ENCODE results near the gene RFX3.

The RFX3 gene

DNA sequence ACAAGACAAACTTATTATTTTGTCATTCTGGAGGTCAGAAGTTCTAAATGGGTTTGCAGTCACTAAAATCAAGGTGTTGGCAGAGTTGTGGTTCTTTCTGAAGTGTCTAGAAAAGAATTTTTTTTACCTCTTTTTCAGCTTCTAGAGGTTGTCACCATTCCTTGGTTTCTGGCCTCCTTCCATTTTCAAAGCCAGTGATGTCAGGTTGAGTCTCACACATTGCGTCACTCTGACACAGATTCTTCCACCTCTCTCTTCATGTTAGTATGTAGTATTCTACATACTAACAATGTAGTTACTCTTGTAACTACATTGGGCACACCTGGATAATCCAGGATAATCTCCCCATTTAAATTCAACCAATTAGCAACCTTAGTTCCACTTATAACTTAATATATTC, 290.3 kb downstream of the RFX3 start:
- no peaks in the 10 kb centered on the region for H3K27me3 ChIP-seq
- no peaks in the 10 kb centered on the region for H3K4me1 ChIP-seq
- DNase-seq = no peak
- TF ChIP-seq, protein P1, sequence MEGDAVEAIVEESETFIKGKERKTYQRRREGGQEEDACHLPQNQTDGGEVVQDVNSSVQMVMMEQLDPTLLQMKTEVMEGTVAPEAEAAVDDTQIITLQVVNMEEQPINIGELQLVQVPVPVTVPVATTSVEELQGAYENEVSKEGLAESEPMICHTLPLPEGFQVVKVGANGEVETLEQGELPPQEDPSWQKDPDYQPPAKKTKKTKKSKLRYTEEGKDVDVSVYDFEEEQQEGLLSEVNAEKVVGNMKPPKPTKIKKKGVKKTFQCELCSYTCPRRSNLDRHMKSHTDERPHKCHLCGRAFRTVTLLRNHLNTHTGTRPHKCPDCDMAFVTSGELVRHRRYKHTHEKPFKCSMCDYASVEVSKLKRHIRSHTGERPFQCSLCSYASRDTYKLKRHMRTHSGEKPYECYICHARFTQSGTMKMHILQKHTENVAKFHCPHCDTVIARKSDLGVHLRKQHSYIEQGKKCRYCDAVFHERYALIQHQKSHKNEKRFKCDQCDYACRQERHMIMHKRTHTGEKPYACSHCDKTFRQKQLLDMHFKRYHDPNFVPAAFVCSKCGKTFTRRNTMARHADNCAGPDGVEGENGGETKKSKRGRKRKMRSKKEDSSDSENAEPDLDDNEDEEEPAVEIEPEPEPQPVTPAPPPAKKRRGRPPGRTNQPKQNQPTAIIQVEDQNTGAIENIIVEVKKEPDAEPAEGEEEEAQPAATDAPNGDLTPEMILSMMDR (IDR thresholded peaks at IDR 0.05) = no peak
- peaks cover 0 to 13% (median 0%) of the 10 kb centered on the region in 3 donors for H3K36me3 ChIP-seq
- intact Hi-C loops (cut with DNase I; ENCODE audit: low total_unique reads) = no loop called here
- H3K27ac ChIP-seq = no peak overlapping the region
- H3K4me3 ChIP-seq = no peak overlapping the region
- no peaks in the 10 kb centered on the region for H3K9me3 ChIP-seq

DNA sequence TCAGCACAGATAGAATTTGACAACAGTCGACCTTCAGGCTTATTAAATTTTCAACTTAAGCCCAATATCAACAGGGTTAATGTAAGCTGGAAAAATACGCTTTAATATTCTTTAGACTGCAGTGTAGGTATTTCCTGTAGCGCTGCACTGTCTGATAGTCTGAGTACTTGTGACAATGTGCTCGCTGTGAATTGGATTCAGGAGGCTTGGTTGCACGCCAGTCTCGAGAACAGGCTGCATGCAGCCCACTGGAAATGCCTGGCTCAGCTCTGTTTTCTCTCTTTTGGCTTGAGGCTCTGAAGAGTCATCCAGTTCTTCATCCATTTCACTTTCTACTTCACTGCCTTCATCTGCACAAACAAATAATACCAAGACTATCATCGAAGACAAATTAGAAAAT, 300.9 kb downstream of the RFX3 start:
- intact Hi-C loops (cut with DNase I; ENCODE audit: low total_unique reads) = no loop called here
- Histone ChIP-seq H3K9me3 (no peaks in the 10 kb centered on the region), H3K27me3 (no peaks in the 10 kb centered on the region), H3K36me3 (peaks cover 0 to 3% (median 0%) of the 10 kb centered on the region in 3 donors), H3K4me1 (no peaks in the 10 kb centered on the region), H3K4me3 (no peak overlapping the region), H3K27ac (no peak overlapping the region)
- TF ChIP-seq, protein P1 (IDR thresholded peaks at IDR 0.05) = no peak
- no peak for DNase-seq

DNA sequence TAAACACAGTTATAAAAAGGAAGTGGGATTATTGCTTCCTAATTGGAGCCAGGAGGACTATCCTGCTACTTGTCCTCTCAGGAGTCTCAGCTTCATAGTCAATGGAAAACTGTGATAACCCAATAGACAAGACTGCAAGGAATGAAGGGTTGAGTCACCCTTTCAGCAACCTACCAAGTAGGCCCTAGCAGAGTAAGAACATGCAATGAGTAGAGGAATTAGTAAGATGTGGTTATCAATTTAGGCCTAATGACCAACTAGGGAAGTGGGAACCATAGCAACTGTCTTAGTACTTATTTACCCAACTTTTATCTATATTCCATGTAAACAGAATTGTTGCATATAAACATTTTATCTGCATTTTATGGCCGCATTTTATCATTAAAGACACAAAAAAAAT, 310.1 kb downstream of the RFX3 start:
- no peak for DNase-seq
- no peak overlapping the region for H3K27ac ChIP-seq
- no peaks in the 10 kb centered on the region for H3K27me3 ChIP-seq
- no peaks in the 10 kb centered on the region for H3K4me1 ChIP-seq
- intact Hi-C loops (cut with DNase I; ENCODE audit: low total_unique reads) = no loop called here
- peaks cover 0 to 3% (median 0%) of the 10 kb centered on the region in 3 donors for H3K9me3 ChIP-seq
- TF ChIP-seq, protein P1 (IDR thresholded peaks at IDR 0.05) = no peak
- no peaks in the 10 kb centered on the region for H3K36me3 ChIP-seq
- no peak overlapping the region for H3K4me3 ChIP-seq

DNA sequence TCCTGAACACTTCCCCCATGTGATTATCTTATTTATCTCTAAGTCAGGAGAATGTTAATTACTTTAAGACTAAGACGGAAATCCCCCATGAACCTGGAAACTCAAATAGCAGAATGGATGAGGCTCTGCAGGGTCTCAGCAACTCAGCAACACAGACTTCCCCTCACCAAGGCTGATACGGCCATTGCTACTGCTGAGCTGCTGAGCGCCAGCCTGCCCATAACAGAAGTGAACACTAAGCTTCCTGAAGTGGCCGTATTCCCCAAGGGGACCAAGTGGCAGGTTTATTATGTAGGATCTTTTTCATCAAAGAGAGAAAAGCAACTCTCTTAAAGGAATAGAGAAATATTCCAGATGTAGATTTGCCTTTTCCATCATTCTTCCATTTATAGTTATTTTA, 311.1 kb downstream of the RFX3 start:
- TF ChIP-seq, protein P1 (IDR thresholded peaks at IDR 0.05) = no peak
- Histone ChIP-seq H3K36me3 (no peaks in the 10 kb centered on the region), H3K9me3 (peaks cover 0 to 3% (median 0%) of the 10 kb centered on the region in 3 donors), H3K4me1 (no peaks in the 10 kb centered on the region), H3K27ac (no peak overlapping the region), H3K4me3 (no peak overlapping the region), H3K27me3 (no peaks in the 10 kb centered on the region)
- no peak for DNase-seq
- intact Hi-C loops (cut with DNase I; ENCODE audit: low total_unique reads) = no loop called here

DNA sequence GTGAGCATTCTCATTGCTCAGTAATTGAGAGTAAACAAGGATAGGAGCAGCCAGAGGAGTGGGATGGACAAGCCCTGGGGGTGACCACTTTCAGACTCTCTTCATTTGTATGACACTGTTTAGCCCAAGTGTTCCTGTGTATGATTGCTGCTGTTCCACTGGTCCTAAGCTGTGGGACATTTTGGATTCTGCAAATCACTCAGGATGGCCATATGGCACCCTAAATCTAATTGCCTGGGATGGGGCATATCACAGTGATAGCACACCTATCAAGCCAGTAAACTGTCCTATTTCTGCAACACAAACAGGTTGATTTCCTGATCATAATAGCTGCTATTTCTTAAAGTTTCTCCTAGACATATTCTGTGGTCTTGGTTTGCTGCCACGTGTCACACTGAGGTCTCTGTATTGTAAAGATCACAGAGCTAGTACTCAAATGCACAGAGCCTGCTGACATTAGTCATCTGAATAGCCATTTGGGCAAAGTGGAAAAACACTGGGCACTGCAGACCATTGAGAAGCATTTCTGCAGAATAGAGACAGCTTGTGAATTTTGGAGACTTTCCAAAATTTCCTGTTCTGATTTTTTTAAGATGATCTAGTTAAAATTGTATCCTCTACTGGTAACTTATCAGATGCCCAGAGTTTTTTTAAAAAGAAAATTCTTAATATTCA, 320.2 kb downstream of the RFX3 start:
- no peaks in the 10 kb centered on the region for H3K4me1 ChIP-seq
- no peak for DNase-seq
- no peak overlapping the region for H3K4me3 ChIP-seq
- TF ChIP-seq, protein P1 (IDR thresholded peaks at IDR 0.05) = no peak
- H3K36me3 ChIP-seq = no peaks in the 10 kb centered on the region
- H3K27ac ChIP-seq = no peak overlapping the region
- intact Hi-C loops (cut with DNase I; ENCODE audit: low total_unique reads) = no loop called here
- H3K9me3 ChIP-seq = no peaks in the 10 kb centered on the region
- no peaks in the 10 kb centered on the region for H3K27me3 ChIP-seq
